GM23338 (cell line): ENCODE results near the gene AGFG1. TPM values are rescaled to one million over a fixed set of nuclear protein-coding genes. Genes with fewer than 3 reads are reported as not detected.

ENCODE experiments used
- ATAC-seq: fragments of 200-7000 bp; cut with Tn5 transposase; 3 replicates; pipeline ENCODE4 v1.9.1; 2020
- DNase-seq: peaks from one replicate; pipeline ENCODE4 v3.0.0-alpha.2; 2015; ENCODE audit warnings: low spot score
- H2AFZ ChIP-seq: fragments of 200-600 bp; sonication (generic); 2 replicates; pipeline ENCODE4 v1.8.0; 2016; ENCODE audit warnings: antibody characterized with exemption, mild to moderate bottlenecking, moderate library complexity
- H3F3A ChIP-seq: fragments of 200-600 bp; sonication (generic); replicated peaks from 2 replicates; pipeline ENCODE4 v1.8.0; 2017; ENCODE audit warnings: antibody characterized with exemption, mixed run types, low read depth
- H3K27ac ChIP-seq: fragments of 200-600 bp; sonication (generic); 2 replicates; pipeline ENCODE4 v1.6.1; 2016; ENCODE audit warnings: low read depth
- H3K27me3 ChIP-seq: fragments of 200-600 bp; sonication (generic); 2 replicates; pipeline ENCODE4 v1.8.0; 2016; ENCODE audit warnings: mild to moderate bottlenecking, mixed run types, moderate library complexity; ENCODE audit not compliant: insufficient read depth
- H3K36me3 ChIP-seq: fragments of 200-600 bp; sonication (generic); 2 replicates; pipeline ENCODE4 v1.8.0; 2016; ENCODE audit warnings: mild to moderate bottlenecking; ENCODE audit not compliant: insufficient read depth
- H3K4me1 ChIP-seq: fragments of 200-600 bp; sonication (generic); 2 replicates; pipeline ENCODE4 v1.8.0; 2016; ENCODE audit warnings: mild to moderate bottlenecking, moderate library complexity; ENCODE audit not compliant: insufficient read depth
- H3K4me2 ChIP-seq: fragments of 200-600 bp; sonication (generic); 2 replicates; pipeline ENCODE4 v1.7.1; 2017; ENCODE audit warnings: mixed run types
- H3K4me3 ChIP-seq: fragments of 200-600 bp; sonication (generic); 2 replicates; pipeline ENCODE4 v1.6.1; 2016; ENCODE audit warnings: mixed run types
- H3K79me2 ChIP-seq: fragments of 200-600 bp; sonication (generic); replicated peaks from 2 replicates; pipeline ENCODE4 v1.8.0; 2017; ENCODE audit warnings: mild to moderate bottlenecking; ENCODE audit not compliant: insufficient read depth
- H3K9me2 ChIP-seq: fragments of 200-600 bp; sonication (generic); 2 replicates; pipeline ENCODE4 v1.8.0; 2017; ENCODE audit not compliant: insufficient read depth
- H4K20me1 ChIP-seq: fragments of 200-600 bp; sonication (generic); replicated peaks from 2 replicates; pipeline ENCODE4 v1.8.0; 2017; ENCODE audit warnings: mild to moderate bottlenecking; ENCODE audit not compliant: insufficient read depth
- H3K27ac Mint-ChIP-seq: 2 replicates; pipeline ENCODE4 v1.8.0; 2020; ENCODE audit warnings: inconsistent platforms, mild to moderate bottlenecking, moderate library complexity, mixed read lengths
- H3K27me3 Mint-ChIP-seq: 3 replicates; pipeline ENCODE4 v1.8.0; 2022; ENCODE audit warnings: low read depth, mild to moderate bottlenecking, moderate library complexity, mixed read lengths, inconsistent platforms; ENCODE audit not compliant: insufficient read depth, poor library complexity
- H3K36me3 Mint-ChIP-seq: 3 replicates; pipeline ENCODE4 v1.8.0; 2021; ENCODE audit warnings: low read depth, mild to moderate bottlenecking, inconsistent platforms, moderate library complexity, mixed read lengths
- H3K4me1 Mint-ChIP-seq: 3 replicates; pipeline ENCODE4 v1.8.0; 2020; ENCODE audit warnings: mild to moderate bottlenecking, inconsistent platforms, mixed read lengths
- H3K4me3 Mint-ChIP-seq: 3 replicates; pipeline ENCODE4 v1.8.0; 2021; ENCODE audit warnings: moderate library complexity, mild to moderate bottlenecking, inconsistent platforms, mixed read lengths
- H3K9me3 Mint-ChIP-seq: 3 replicates; pipeline ENCODE4 v1.8.0; 2020; ENCODE audit warnings: moderate library complexity, mild to moderate bottlenecking, inconsistent platforms, mixed read lengths
- CREB1 ChIP-seq: fragments of 250-450 bp; sonication (Bioruptor Pico); IDR thresholded peaks from 2 replicates; pipeline ENCODE4 v1.5.0; 2020; ENCODE audit warnings: low read depth, mild to moderate bottlenecking, moderate library complexity
- CTCF ChIP-seq, 2 experiments: fragments of 200-600 bp in 1 of 2; sonication (generic) in 1 of 2; conservative IDR thresholded peaks; 2 replicates each; pipeline versions ENCODE4 v1.5.1 to v1.6.1; 2016 to 2017; ENCODE audit warnings: antibody characterized with exemption in 2 of 2, low read depth in 2 of 2, mild to moderate bottlenecking in 2 of 2, moderate library complexity in 1 of 2
- ETS1 ChIP-seq: IDR thresholded peaks from 2 replicates; pipeline ENCODE4 v1.6.1; 2016; ENCODE audit warnings: antibody characterized with exemption
- EZH2 ChIP-seq: fragments of 200-600 bp; sonication (generic); IDR thresholded peaks from one replicate; pipeline ENCODE4 v1.8.0; 2017; ENCODE audit warnings: antibody characterized with exemption, mild to moderate bottlenecking, low read depth; ENCODE audit not compliant: unreplicated experiment
- EZH2phosphoT487 ChIP-seq: fragments of 200-600 bp; sonication (generic); IDR thresholded peaks from one replicate; pipeline ENCODE4 v1.8.1; 2018; ENCODE audit warnings: antibody characterized with exemption; ENCODE audit not compliant: unreplicated experiment
- JUNB ChIP-seq: IDR thresholded peaks from one replicate; pipeline ENCODE4 v1.6.1; 2016; ENCODE audit warnings: antibody characterized with exemption; ENCODE audit not compliant: unreplicated experiment
- NANOG ChIP-seq: IDR thresholded peaks from 2 replicates; pipeline ENCODE4 v1.6.1; 2016; ENCODE audit warnings: antibody characterized with exemption, borderline replicate concordance
- POLR2AphosphoS5 ChIP-seq: IDR thresholded peaks from 2 replicates; pipeline ENCODE4 v1.6.1; 2016; ENCODE audit warnings: antibody characterized with exemption, low read depth
- REST ChIP-seq: IDR thresholded peaks from one replicate; pipeline ENCODE4 v1.6.1; 2018; ENCODE audit warnings: antibody characterized with exemption; ENCODE audit not compliant: unreplicated experiment
- STAT1 ChIP-seq: IDR thresholded peaks from one replicate; pipeline ENCODE4 v1.6.1; 2016; ENCODE audit warnings: antibody characterized with exemption; ENCODE audit not compliant: unreplicated experiment
- ZNF114 ChIP-seq: fragments of 250-450 bp; sonication (Bioruptor Pico); IDR thresholded peaks from 2 replicates; pipeline ENCODE4 v1.5.0; 2020; ENCODE audit warnings: mild to moderate bottlenecking, moderate library complexity
- ZNF331 ChIP-seq: fragments of 250-450 bp; sonication (Bioruptor Pico); IDR thresholded peaks from 2 replicates; pipeline ENCODE4 v1.5.0; 2020; ENCODE audit warnings: low read depth, mild to moderate bottlenecking, moderate library complexity
- ZNF462 ChIP-seq: fragments of 250-450 bp; sonication (Bioruptor Pico); IDR thresholded peaks from 2 replicates; pipeline ENCODE4 v1.5.0; 2020; ENCODE audit warnings: mild to moderate bottlenecking, moderate library complexity
- polyA plus RNA-seq: library from polyadenylated mRNA; unstranded; fragments of >200 nt; fragmentation: Nextera tagmentation; extraction: Ambion mirVana; gene quantifications from 2 replicates; pipeline ENCODE4 v1.2.1, GENCODE V29; 2016
- total RNA-seq: library from RNA; depleted of rRNA; stranded (reverse); fragments of >200 nt; shearing (Covaris generic); gene quantifications from 2 replicates; pipeline ENCODE4 v1.2.3, GENCODE V29; 2014

The AGFG1 gene
- total and polyA plus RNA-seq, 2 experiments from 2014 or later = 14.5 to 113 TPM

GRCh38 chr2:227576110-227576509 is 104.2 kb downstream of the AGFG1 start:
- Histone ChIP-seq H3K9me2 (no peaks in the 10 kb centered on the region), H3K36me3 (no peaks in the 10 kb centered on the region), H3K4me1 (no peaks in the 10 kb centered on the region), H3K79me2 (no peaks in the 10 kb centered on the region), H3K4me2 (no peak overlapping the region), H2AFZ (no peak overlapping the region), H3K27ac (no peak overlapping the region), H3F3A (no peaks in the 10 kb centered on the region), H3K4me3 (no peak overlapping the region), H3K27me3 (no peaks in the 10 kb centered on the region), H4K20me1 (no peaks in the 10 kb centered on the region)
- H3K27me3 Mint-ChIP-seq = no peaks in the 10 kb centered on the region
- DNase-seq = no peak
- no peaks in the 10 kb centered on the region for H3K9me3 Mint-ChIP-seq
- ATAC-seq = no peak
- TF ChIP-seq STAT1 (no peak), REST (no peak), POLR2AphosphoS5 (no peak), ETS1 (no peak), ZNF114 (CRISPR knock-in tag) (no peak), NANOG (no peak), ZNF462 (CRISPR knock-in tag) (no peak), CTCF (conservative IDR thresholded peaks at IDR 0.05; ENCODE audit: low read depth in 2 of 2) (no peak), EZH2 (no peak), EZH2phosphoT487 (no peak), JUNB (no peak), ZNF331 (no peak), CREB1 (no peak)
- no peak overlapping the region for H3K4me3 Mint-ChIP-seq
- no peaks in the 10 kb centered on the region for H3K36me3 Mint-ChIP-seq
- peaks cover 9% of the 10 kb centered on the region; the same call in 2 of the 3 replicates for H3K4me1 Mint-ChIP-seq
- no peak overlapping the region for H3K27ac Mint-ChIP-seq
